HepG2 (cell line): ENCODE data around the gene CAPN14. TPM values are rescaled to one million over a fixed set of nuclear protein-coding genes. Genes with fewer than 3 reads are reported as not detected.

Experiments used
- ATAC-seq: fragments of 200-7000 bp; cut with Tn5 transposase; 3 replicates; pipeline ENCODE4 v1.9.1; 2020; ENCODE audit warnings: mild to moderate bottlenecking, moderate library complexity
- BruUV-seq: library from RNA; stranded (reverse); fragments of 400-500 nt; replicated peaks from 2 replicates; lab custom pipeline; 2021; lab: Mats Ljungman, UMichigan
- CTCF ChIA-PET: fragments of 300-600 bp; formaldehyde crosslinking; extraction: SDS; loops from one replicate; lab custom pipeline; 2021; ENCODE audit warnings: low total read pairs, inconsistent platforms, low intra/inter-chr PET ratio; lab: Yijun Ruan, JAX
- POLR2A ChIA-PET: fragments of 350-600 bp; sonication (Branson Sonifier 250); formaldehyde crosslinking; loops from one replicate; lab custom pipeline; 2020; ENCODE audit warnings: antibody characterized with exemption, inconsistent platforms; lab: Yijun Ruan, JAX
- DNase-seq: peaks from one replicate; pipeline ENCODE4 v3.0.0-alpha.2; 2015; ENCODE audit warnings: low spot score
- FAIRE-seq: peaks from 3 replicates; lab custom pipeline; 2011; peaks lifted over from hg19 to GRCh38; lab: Jason Lieb, UNC
- H2AFZ ChIP-seq: one replicate; pipeline ENCODE4 v1.6.1; 2011; ENCODE audit warnings: low read length, inconsistent platforms
- H3K27ac ChIP-seq: fragments of 300-600 bp; 3 replicates; pipeline ENCODE4 v1.8.0; 2011; ENCODE audit warnings: mixed run types, mild to moderate bottlenecking, mixed read lengths, low read length, inconsistent platforms; ENCODE audit not compliant: insufficient read depth; ENCODE audit errors: extremely low read length
- H3K27me3 ChIP-seq, 2 experiments: fragments of 200-600 bp in 1 of 2; 2 replicates in 1 of 2; 3 replicates in 1 of 2; pipeline versions ENCODE4 v1.6.0 to v1.8.0; 2011; ENCODE audit warnings: low read length in 2 of 2, mild to moderate bottlenecking in 2 of 2, moderate library complexity in 2 of 2, inconsistent platforms in 1 of 2; ENCODE audit not compliant: insufficient read depth in 2 of 2, control insufficient read depth in 1 of 2
- H3K36me3 ChIP-seq, 2 experiments: fragments of 200-600 bp in 1 of 2; replicated peaks in 1 of 2; 2 replicates in 1 of 2; 3 replicates in 1 of 2; pipeline versions ENCODE4 v1.5.1 to v1.8.0; 2011; ENCODE audit warnings: low read length in 2 of 2, inconsistent platforms in 1 of 2; ENCODE audit not compliant: insufficient read depth in 2 of 2, control insufficient read depth in 1 of 2
- H3K4me1 ChIP-seq: 2 replicates; pipeline ENCODE4 v1.5.1; 2012; ENCODE audit warnings: low read length, inconsistent platforms; ENCODE audit not compliant: insufficient read depth
- H3K4me2 ChIP-seq: 2 replicates; pipeline ENCODE4 v1.6.0; 2011; ENCODE audit warnings: low read depth, low read length, inconsistent platforms
- H3K4me3 ChIP-seq, 3 experiments: fragments of 200-600 bp in 1 of 3; sonication (generic), shearing (Covaris generic) in 1 of 3; replicated peaks in 1 of 3; 2 replicates each; pipeline ENCODE4 v1.5.1; 2011 to 2016; ENCODE audit warnings: low read length in 3 of 3, inconsistent platforms in 2 of 3, low read depth in 2 of 3, mild to moderate bottlenecking in 2 of 3, control low read depth in 1 of 3, mixed read lengths in 1 of 3; ENCODE audit not compliant: insufficient read depth in 1 of 3
- H3K79me2 ChIP-seq: one replicate; pipeline ENCODE4 v1.6.1; 2011; ENCODE audit warnings: low read length, inconsistent platforms; ENCODE audit not compliant: insufficient read depth
- H3K9ac ChIP-seq: 2 replicates; pipeline ENCODE4 v1.6.0; 2011; ENCODE audit warnings: mild to moderate bottlenecking, low read depth, low read length, inconsistent platforms; ENCODE audit not compliant: insufficient read depth
- H3K9me3 ChIP-seq: 2 replicates; pipeline ENCODE4 v1.5.1; 2012; ENCODE audit warnings: mild to moderate bottlenecking, low read length
- H4K20me1 ChIP-seq: 2 replicates; pipeline ENCODE4 v1.6.0; 2011; ENCODE audit warnings: inconsistent platforms, mild to moderate bottlenecking, low read length, moderate library complexity; ENCODE audit not compliant: insufficient read depth
- AGO2 ChIP-seq: fragments of 200-400 bp; formaldehyde crosslinking; optimal IDR thresholded peaks from 2 replicates; pipeline ENCODE3; 2017; ENCODE audit warnings: mild to moderate bottlenecking, low read depth, low read length, moderate library complexity
- DMAP1 ChIP-seq: IDR thresholded peaks from 2 replicates; pipeline ENCODE4 v1.6.1; 2016
- JUN ChIP-seq: sonication (generic); formaldehyde crosslinking; IDR thresholded peaks from 2 replicates; pipeline ENCODE4 v1.4.0; 2020; ENCODE audit warnings: mild to moderate bottlenecking, missing genetic modification reagents
- KDM5A ChIP-seq: fragments of 200-600 bp; sonication (generic); IDR thresholded peaks from 2 replicates; pipeline ENCODE4 v1.7.0; 2018; ENCODE audit warnings: antibody characterized with exemption, mild to moderate bottlenecking, low read length, borderline replicate concordance
- KLF12 ChIP-seq: sonication (generic); formaldehyde crosslinking; IDR thresholded peaks from 2 replicates; pipeline ENCODE4 v1.4.0; 2020; ENCODE audit warnings: missing genetic modification reagents, borderline replicate concordance
- MTF2 ChIP-seq: sonication (generic); formaldehyde crosslinking; IDR thresholded peaks from 2 replicates; pipeline ENCODE4 v1.5.0; 2020; ENCODE audit warnings: missing genetic modification reagents, borderline replicate concordance
- NFAT5 ChIP-seq: sonication (generic); formaldehyde crosslinking; IDR thresholded peaks from 2 replicates; pipeline ENCODE4 v1.4.0; 2020; ENCODE audit warnings: missing genetic modification reagents
- NFKB2 ChIP-seq: sonication (generic); formaldehyde crosslinking; IDR thresholded peaks from 2 replicates; pipeline ENCODE4 v1.4.0; 2020; ENCODE audit warnings: missing genetic modification reagents, borderline replicate concordance
- THAP8 ChIP-seq: sonication (generic); formaldehyde crosslinking; IDR thresholded peaks from 2 replicates; pipeline ENCODE4 v1.5.1; 2020; ENCODE audit warnings: missing genetic modification reagents, mild to moderate bottlenecking, borderline replicate concordance
- ZBTB44 ChIP-seq: sonication (generic); formaldehyde crosslinking; IDR thresholded peaks from 2 replicates; pipeline ENCODE4 v1.4.0; 2020; ENCODE audit warnings: missing genetic modification reagents
- ZNF335 ChIP-seq: sonication (generic); formaldehyde crosslinking; IDR thresholded peaks from 2 replicates; pipeline ENCODE4 v1.4.0; 2020; ENCODE audit warnings: missing genetic modification reagents
- ZNF607 ChIP-seq: sonication (generic); formaldehyde crosslinking; IDR thresholded peaks from 2 replicates; pipeline ENCODE4 v1.5.1; 2020; ENCODE audit warnings: missing genetic modification reagents, mild to moderate bottlenecking, borderline replicate concordance
- WGBS: methylation state at CpG from one replicate; pipeline ENCODE4 v1.1.6; 2017; ENCODE audit warnings: low lambda C conversion rate; 5-methylcytosine and 5-hydroxymethylcytosine counted together
- in situ Hi-C: cut with HindIII; loops from 2 replicates; pipeline ENCODE4 v1.10.0; 2017; ENCODE audit warnings: low pct_unique_long_range_greater_than_20kb; ENCODE audit not compliant: extremely low pct_ligation_motif_present
- intact Hi-C: fragments of 100-400 bp; cut with micrococcal nuclease; formaldehyde crosslinking; loops from one replicate; pipeline ENCODE4 v1.10.0; 2022; ENCODE audit not compliant: unreplicated experiment
- polyA plus RNA-seq, 8 experiments: library from polyadenylated mRNA; depleted of rRNA in 3 of 8; stranded (reverse) in 7 of 8; unstranded in 1 of 8; fragments of >200 nt; fragmentation: Illumina TruSeq in 4 of 8; extraction: Trizol in 4 of 8; gene quantifications; 2 replicates each; pipeline versions ENCODE4 v1.2.1 to v1.2.3, GENCODE V29; 2011 to 2016; ENCODE audit warnings: low read depth in 4 of 8, missing spikeins in 1 of 8, mixed read lengths in 1 of 8; ENCODE audit not compliant: insufficient read depth in 1 of 8
- total RNA-seq, 5 experiments: library from RNA; depleted of rRNA; stranded (reverse); fragments of >200 nt; fragmentation: Illumina TruSeq; extraction: Trizol; gene quantifications; 2 replicates each; pipeline ENCODE4 v1.2.3, GENCODE V29; 2016; ENCODE audit warnings: low read depth in 1 of 5

CAPN14 gene
- total and polyA plus RNA-seq, 2 of the 13 experiments (the other 11 are each of a cell fraction or from before 2014, with no cell fraction given) = not detected

- Histone ChIP-seq H3K4me2 (no peak overlapping the region), H3K9me3 (no peaks in the 10 kb centered on the region), H3K79me2 (no peaks in the 10 kb centered on the region), H3K27ac (no peak overlapping the region), H2AFZ (no peak overlapping the region), H4K20me1 (no peaks in the 10 kb centered on the region), H3K4me3 (no peak overlapping the region), H3K27me3 (peaks cover 2 to 8% of the 10 kb centered on the region in 2 experiments; a peak in 3 of 5 replicates), H3K4me1 (no peaks in the 10 kb centered on the region), H3K36me3 (no peaks in the 10 kb centered on the region), H3K9ac (no peak overlapping the region)
- intact Hi-C loops (no loop called here), in situ Hi-C loops (no loop called here)
- 40% methylated on average over 4 of the region's 5 CpGs for WGBS
- no peak for ATAC-seq
- TF ChIP-seq ZNF335 (CRISPR knock-in tag) = no peak
- TF ChIP-seq JUN (CRISPR knock-in tag) = no peak
- TF ChIP-seq MTF2 (CRISPR knock-in tag) = no peak
- TF ChIP-seq ZNF607 (CRISPR knock-in tag) = no peak
- TF ChIP-seq AGO2 = no peak
- no peak for TF ChIP-seq ZBTB44 (CRISPR knock-in tag)
- no peak for TF ChIP-seq DMAP1 (CRISPR knock-in tag)
- TF ChIP-seq THAP8 = no peak
- TF ChIP-seq KDM5A = no peak
- TF ChIP-seq KLF12 (CRISPR knock-in tag) = no peak
- no peak for TF ChIP-seq NFAT5
- no peak for TF ChIP-seq NFKB2 (CRISPR knock-in tag)
- ChIA-PET POLR2A (no interaction called here), CTCF (no interaction called here)
- DNase-seq = no peak
- no peak for FAIRE-seq
- no TSS peak for BruUV-seq
These were observed 30.4 kb upstream of the CAPN14 start for GRCh38 chr2:31247711-31248110.
